Mucosa of rectum (tissue), 2 donors: ENCODE measurements around the gene NUP210.

Experiments
- H3K27ac ChIP-seq, 2 donors: one replicate each; pipeline ENCODE4 v1.7.0; 2013; ENCODE audit warnings: inconsistent platforms in 2 of 2, low read depth in 2 of 2, low read length in 2 of 2
- H3K27me3 ChIP-seq, 2 donors: one replicate each; pipeline ENCODE4 v1.7.0; 2013; ENCODE audit warnings: low read length in 2 of 2; ENCODE audit not compliant: control insufficient read depth in 2 of 2, insufficient read depth in 2 of 2
- H3K36me3 ChIP-seq, 2 donors: one replicate each; pipeline ENCODE4 v1.7.0; 2013; ENCODE audit warnings: low read length in 2 of 2; ENCODE audit not compliant: control insufficient read depth in 2 of 2, insufficient read depth in 2 of 2
- H3K4me1 ChIP-seq, 2 donors: one replicate each; pipeline ENCODE4 v1.7.0; 2013; ENCODE audit warnings: low read length in 2 of 2, mild to moderate bottlenecking in 1 of 2; ENCODE audit not compliant: control insufficient read depth in 2 of 2, insufficient read depth in 2 of 2
- H3K4me3 ChIP-seq, 2 donors: one replicate each; pipeline ENCODE4 v1.7.0; 2013; ENCODE audit warnings: low read length in 2 of 2
- H3K9ac ChIP-seq, 2 donors: one replicate each; pipeline ENCODE4 v1.7.0; 2013; ENCODE audit warnings: low read length in 2 of 2, low read depth in 1 of 2, mild to moderate bottlenecking in 1 of 2
- H3K9me3 ChIP-seq, 2 donors: one replicate each; pipeline ENCODE4 v1.7.0; 2013; ENCODE audit warnings: low read length in 2 of 2; ENCODE audit not compliant: control insufficient read depth in 2 of 2
- donor health status: healthy.
- donor health status: Normal muscosa, but diverticular disease.

The NUP210 gene

GRCh38 chr3:13417166-13417947, 2.8 kb downstream of the NUP210 start:
- Histone ChIP-seq H3K9ac (no peak overlapping the region), H3K9me3 (no peaks in the 10 kb centered on the region), H3K4me3 (no peak overlapping the region), H3K4me1 (peaks cover 12 to 17% of the 10 kb centered on the region in 2 donors), H3K27ac (no peak overlapping the region), H3K27me3 (peaks cover 0 to 4% of the 10 kb centered on the region in 2 donors), H3K36me3 (no peaks in the 10 kb centered on the region)

- peaks cover 0 to 4% of the 10 kb centered on the region in 2 donors for H3K27me3 ChIP-seq
- peak overlapping the region in 1 of 2 donors; percentile 28 for H3K27ac ChIP-seq
- no peaks in the 10 kb centered on the region for H3K36me3 ChIP-seq
- no peaks in the 10 kb centered on the region for H3K9me3 ChIP-seq
- no peak overlapping the region for H3K4me3 ChIP-seq
- no peak overlapping the region for H3K9ac ChIP-seq
- H3K4me1 ChIP-seq: peaks cover 12 to 15% of the 10 kb centered on the region in 2 donors
Observed at GRCh38 chr3:13415997-13416793, 3.9 kb downstream of the NUP210 start.

- no peaks in the 10 kb centered on the region for H3K36me3 ChIP-seq
- no peaks in the 10 kb centered on the region for H3K9me3 ChIP-seq
- peak overlapping the region in 1 of 2 donors; percentile 28 for H3K27ac ChIP-seq
- H3K27me3 ChIP-seq: peaks cover 0 to 4% of the 10 kb centered on the region in 2 donors
- H3K4me3 ChIP-seq: no peak overlapping the region
- no peak overlapping the region for H3K9ac ChIP-seq
- H3K4me1 ChIP-seq: peaks cover 10 to 11% of the 10 kb centered on the region in 2 donors
Observed at GRCh38 chr3:13415236-13415986, 4.7 kb downstream of the NUP210 start.

- no peaks in the 10 kb centered on the region for H3K9me3 ChIP-seq
- no peaks in the 10 kb centered on the region for H3K36me3 ChIP-seq
- peak overlapping the region; percentile 13 to 77 for H3K27ac ChIP-seq
- H3K4me1 ChIP-seq: peaks cover 7% of the 10 kb centered on the region in 2 donors
- peaks cover 0 to under 1% of the 10 kb centered on the region in 2 donors for H3K27me3 ChIP-seq
- no peak overlapping the region for H3K4me3 ChIP-seq
- no peak overlapping the region for H3K9ac ChIP-seq
Observed at GRCh38 chr3:13414040-13414729, 5.9 kb downstream of the NUP210 start.

GRCh38 chr3:13411186-13411860, 8.8 kb downstream of the NUP210 start:
- Histone ChIP-seq H3K36me3 (no peaks in the 10 kb centered on the region), H3K27me3 (no peaks in the 10 kb centered on the region), H3K4me1 (peaks cover 1 to 4% of the 10 kb centered on the region in 2 donors), H3K4me3 (no peak overlapping the region), H3K9me3 (peaks cover 0 to 4% of the 10 kb centered on the region in 2 donors), H3K27ac (no peak overlapping the region), H3K9ac (no peak overlapping the region)

- no peaks in the 10 kb centered on the region for H3K27me3 ChIP-seq
- H3K9ac ChIP-seq: no peak overlapping the region
- H3K36me3 ChIP-seq: no peaks in the 10 kb centered on the region
- no peak overlapping the region for H3K4me3 ChIP-seq
- no peaks in the 10 kb centered on the region for H3K4me1 ChIP-seq
- no peak overlapping the region for H3K27ac ChIP-seq
- peaks cover 0 to 4% of the 10 kb centered on the region in 2 donors for H3K9me3 ChIP-seq
Observed at GRCh38 chr3:13408890-13409289, 11.2 kb downstream of the NUP210 start.

- no peak overlapping the region for H3K4me3 ChIP-seq
- no peak overlapping the region for H3K27ac ChIP-seq
- no peaks in the 10 kb centered on the region for H3K27me3 ChIP-seq
- no peaks in the 10 kb centered on the region for H3K4me1 ChIP-seq
- H3K9ac ChIP-seq: no peak overlapping the region
- H3K9me3 ChIP-seq: peaks cover 0 to 4% of the 10 kb centered on the region in 2 donors
- H3K36me3 ChIP-seq: no peaks in the 10 kb centered on the region
Observed at GRCh38 chr3:13407926-13408325, 12.2 kb downstream of the NUP210 start.

- H3K36me3 ChIP-seq: no peaks in the 10 kb centered on the region
- no peak overlapping the region for H3K27ac ChIP-seq
- H3K9me3 ChIP-seq: peaks cover 0 to 4% of the 10 kb centered on the region in 2 donors
- no peaks in the 10 kb centered on the region for H3K4me1 ChIP-seq
- H3K27me3 ChIP-seq: no peaks in the 10 kb centered on the region
- no peak overlapping the region for H3K4me3 ChIP-seq
- no peak overlapping the region for H3K9ac ChIP-seq
Observed at GRCh38 chr3:13407475-13407874, 12.6 kb downstream of the NUP210 start.

- Histone ChIP-seq H3K27me3 (no peaks in the 10 kb centered on the region), H3K36me3 (no peaks in the 10 kb centered on the region), H3K9ac (no peak overlapping the region), H3K4me1 (no peaks in the 10 kb centered on the region), H3K27ac (no peak overlapping the region), H3K4me3 (no peak overlapping the region), H3K9me3 (peaks cover 0 to 4% of the 10 kb centered on the region in 2 donors)
Observed at GRCh38 chr3:13406190-13406589, 13.9 kb downstream of the NUP210 start.
